ENCODE results near the gene PACS2. TPM values are rescaled to one million over a fixed set of nuclear protein-coding genes. Genes with fewer than 3 reads are reported as not detected.
"Not testable (repeated sequence)": the region's sequence is repeated elsewhere in the genome, so short reads cannot be mapped to it uniquely, and the experiment has no call there.

Gene PACS2
- total RNA-seq, 2 experiments from 2014 or later, result 32.9 to 38.5 TPM

DNA sequence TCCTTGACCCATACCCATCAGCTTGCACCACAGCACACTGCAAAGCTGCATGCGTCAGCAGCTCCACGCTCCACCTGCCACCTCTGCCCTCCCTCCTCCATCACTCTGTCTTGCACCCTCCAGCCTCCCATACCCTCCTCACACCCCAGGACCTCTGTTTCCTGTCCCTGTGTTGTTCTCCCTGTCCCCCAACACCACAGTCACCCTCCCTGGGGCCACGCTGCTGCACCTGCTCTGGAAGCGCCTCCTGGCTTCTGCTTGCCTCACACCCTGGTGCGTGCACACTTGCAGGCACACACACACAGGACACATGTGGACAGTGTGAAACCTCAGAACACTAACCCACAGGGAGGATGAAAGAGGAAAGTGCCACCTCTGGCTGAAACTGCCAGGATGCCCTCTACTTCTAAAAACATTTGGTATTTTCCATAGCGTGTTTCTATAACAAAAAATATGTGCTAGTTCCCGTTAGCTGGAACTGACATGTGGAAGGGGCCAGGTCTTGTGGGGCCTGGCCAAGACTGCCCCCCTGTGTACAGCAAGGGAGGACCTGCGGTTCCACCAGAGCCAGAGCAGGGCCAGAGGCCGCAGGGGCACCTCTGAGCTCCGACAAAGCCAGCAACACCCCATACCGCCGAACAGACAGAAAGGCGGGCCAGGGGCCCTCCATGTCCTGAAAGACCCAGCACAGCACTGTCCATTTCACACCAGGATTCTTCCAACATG lies 23.8 kb upstream of the PACS2 start:
- Mint-ChIP-seq H3K27ac (peak overlapping the region; percentile 69), H3K27me3 (ENCODE audit: low read depth) (no peaks in the 10 kb centered on the region), H3K4me1 (ENCODE audit: low read depth) (peaks cover 46% of the 10 kb centered on the region), H3K9me3 (ENCODE audit: insufficient read depth) (no peaks in the 10 kb centered on the region), H3K4me3 (no peak overlapping the region), H3K36me3 (ENCODE audit: low read depth) (peaks cover 4% of the 10 kb centered on the region)
- ChIA-PET POLR2A (interaction anchor here (1.3 kb wide), 2 partner anchors 10 to 42 kb away, joined by 3 to 4 read pairs; partner anchors contain the start of genes BRF1 and BTBD6), CTCF (interaction anchor here (0.8 to 1.5 kb wide), 2 partner anchors 14 to 247 kb away, joined by 3 read pairs; no protein-coding TSS in a partner anchor)
- ATAC-seq (no peak), DNase-seq (no peak)

DNA sequence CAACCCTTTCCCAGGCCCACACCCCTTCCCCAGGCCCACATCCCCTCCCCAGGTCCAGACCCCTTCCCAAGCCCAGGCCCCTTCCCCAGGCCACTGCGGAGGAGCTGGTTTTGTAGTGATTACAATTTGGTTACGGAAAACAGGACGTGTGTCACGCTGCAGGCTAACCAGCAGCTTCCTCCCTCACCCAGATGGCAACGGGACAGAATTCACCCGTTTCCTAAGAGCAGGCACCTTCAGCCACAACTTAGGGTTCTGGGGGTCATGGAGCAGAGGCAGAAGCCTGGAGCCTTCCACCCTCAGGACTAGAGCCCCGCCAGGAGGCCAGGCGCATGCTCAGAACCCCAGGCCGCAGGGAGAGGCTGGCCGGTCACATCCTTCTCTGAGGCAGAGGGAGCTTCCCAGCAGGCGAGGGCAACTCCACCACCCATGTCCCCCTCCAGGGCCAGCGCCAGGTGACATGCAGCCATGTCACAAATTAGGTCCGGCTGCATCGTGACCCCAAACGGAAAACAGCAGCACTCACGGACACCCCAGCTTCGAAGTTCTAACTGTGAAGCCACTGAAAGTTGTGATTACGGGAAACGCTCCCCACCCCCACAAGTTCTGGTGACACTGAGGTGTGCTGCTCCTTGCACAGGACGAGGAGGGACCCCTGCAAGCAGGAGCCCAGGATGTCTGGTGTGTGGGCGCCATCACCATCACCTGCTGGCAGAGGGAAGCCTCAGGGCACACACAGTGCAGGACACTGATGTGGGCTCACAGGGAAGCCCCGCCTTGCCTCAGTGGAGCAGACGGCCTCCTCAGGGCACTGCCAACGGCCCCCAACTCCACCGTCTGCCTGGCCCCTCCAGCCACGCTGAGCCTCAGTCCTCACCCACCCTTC lies 21.5 kb upstream of the PACS2 start:
- Mint-ChIP-seq H3K4me3 (peak overlapping the region; percentile 45), H3K27me3 (ENCODE audit: low read depth) (no peaks in the 10 kb centered on the region), H3K36me3 (ENCODE audit: low read depth) (peaks cover 8% of the 10 kb centered on the region), H3K9me3 (ENCODE audit: insufficient read depth) (no peaks in the 10 kb centered on the region), H3K4me1 (ENCODE audit: low read depth) (peaks cover 47% of the 10 kb centered on the region), H3K27ac (peak overlapping the region; percentile 91)
- ATAC-seq (peak; percentile 41), DNase-seq (peak; percentile 70)
- ChIA-PET CTCF (interaction anchor here (0.9 to 1.9 kb wide), 7 partner anchors 8 to 203 kb away, joined by 3 to 8 read pairs (median 5); partner anchors contain the start of genes BRF1, BTBD6 and PACS2), POLR2A (interaction anchor here (0.6 to 3.0 kb wide), 9 partner anchors 8 to 285 kb away, joined by 3 to 13 read pairs (median 3); partner anchors contain the start of genes BRF1, BTBD6 and PACS2)

- DNase-seq, result peak; percentile 84
- Mint-ChIP-seq H3K27ac (peak overlapping the region; percentile 91), H3K9me3 (ENCODE audit: insufficient read depth) (no peaks in the 10 kb centered on the region), H3K4me3 (peak overlapping the region; percentile 45), H3K27me3 (ENCODE audit: low read depth) (no peaks in the 10 kb centered on the region), H3K4me1 (ENCODE audit: low read depth) (peaks cover 54% of the 10 kb centered on the region), H3K36me3 (ENCODE audit: low read depth) (peaks cover 11% of the 10 kb centered on the region)
- ChIA-PET CTCF (interaction anchor here (1.3 kb wide), 1 partner anchor 76 kb away, joined by 3 read pairs; no protein-coding TSS in a partner anchor), POLR2A (interaction anchor here (1.0 to 3.0 kb wide), 3 partner anchors 12 to 187 kb away, joined by 4 to 13 read pairs (median 4); partner anchors contain the start of gene PACS2)
- peak; percentile 91 for ATAC-seq
These were observed 20.4 kb upstream of the PACS2 start for GRCh38 chr14:105294142-105294597.

DNA sequence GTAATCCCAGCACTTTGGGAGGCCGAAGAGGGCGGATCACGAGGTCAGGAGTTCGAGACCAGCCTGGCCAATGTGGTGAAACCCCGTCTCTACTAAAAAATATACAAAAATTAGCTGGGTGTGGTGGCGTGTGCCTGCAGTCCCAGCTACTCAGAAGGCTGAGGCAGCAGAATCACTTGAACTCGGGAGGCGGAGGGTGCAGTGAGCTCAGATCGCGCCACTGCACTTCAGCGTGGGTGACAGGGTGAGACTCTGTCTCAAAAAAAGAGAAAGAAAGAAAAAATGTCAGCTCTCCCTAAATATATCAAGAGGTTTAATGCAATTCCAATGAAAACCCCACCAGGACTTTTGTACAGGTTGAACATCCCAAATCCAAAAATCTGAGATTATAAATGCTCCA lies 17.2 kb upstream of the PACS2 start:
- H3K4me3 Mint-ChIP-seq; H3K27me3 Mint-ChIP-seq (ENCODE audit: low read depth); ATAC-seq; H3K27ac Mint-ChIP-seq; CTCF ChIA-PET; H3K9me3 Mint-ChIP-seq (ENCODE audit: insufficient read depth); DNase-seq; POLR2A ChIA-PET: not testable (repeated sequence)
- peaks cover 49% of the 10 kb centered on the region for H3K4me1 Mint-ChIP-seq (ENCODE audit: low read depth)
- H3K36me3 Mint-ChIP-seq (ENCODE audit: low read depth), result peaks cover 17% of the 10 kb centered on the region

DNA sequence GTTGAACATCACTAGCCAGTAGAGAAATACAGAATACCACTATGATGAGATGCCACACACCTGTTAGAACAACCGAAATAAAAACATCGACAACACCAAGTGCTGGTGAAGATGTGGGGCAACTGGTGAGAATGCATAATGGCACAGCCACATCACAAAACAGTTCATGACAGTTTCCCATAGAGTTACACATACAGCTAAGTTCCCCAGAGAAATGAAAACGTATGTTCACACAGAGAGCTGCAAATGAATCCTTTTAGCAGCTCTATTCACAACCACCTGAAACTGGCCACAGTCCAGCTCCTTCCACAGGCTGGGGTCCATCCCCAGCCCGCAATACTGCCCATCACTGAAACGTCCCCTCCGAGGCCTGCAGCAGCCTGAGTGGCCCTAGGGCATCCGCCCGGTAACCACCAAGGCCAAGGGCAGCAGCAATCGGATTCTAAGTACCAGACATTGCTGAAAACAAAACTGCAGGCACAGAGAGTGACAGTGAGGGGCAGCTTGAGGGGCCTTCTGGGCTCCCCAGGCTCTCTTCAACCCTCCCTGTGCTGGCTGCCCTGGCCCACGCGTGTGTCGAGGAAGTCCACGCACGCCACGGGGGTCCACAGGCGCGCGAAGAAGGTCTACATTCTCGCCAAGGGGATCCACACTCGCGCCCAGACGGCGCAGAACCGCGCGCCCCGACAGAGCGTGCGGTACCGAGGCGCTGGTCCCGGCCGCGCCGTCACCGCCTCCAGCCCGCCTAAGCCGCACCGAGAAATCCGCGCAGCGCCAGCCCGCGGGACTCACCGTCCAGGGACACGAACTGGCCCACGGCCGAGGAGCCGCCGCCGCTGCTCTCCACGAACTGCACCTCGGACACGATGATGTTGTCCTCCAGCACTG lies 14.7 kb upstream of the PACS2 start:
- DNase-seq, result peak; percentile 43
- peak; percentile 14 for ATAC-seq
- POLR2A ChIA-PET, result interaction anchor here (0.5 to 3.1 kb wide), 8 partner anchors 8 to 241 kb away, joined by 3 to 56 read pairs (median 8); partner anchors contain the start of genes BTBD6, GPR132 and PACS2
- peaks cover 22% of the 10 kb centered on the region for H3K36me3 Mint-ChIP-seq (ENCODE audit: low read depth)
- H3K4me3 Mint-ChIP-seq, result peak overlapping the region; percentile 80
- peaks cover 40% of the 10 kb centered on the region for H3K4me1 Mint-ChIP-seq (ENCODE audit: low read depth)
- no peaks in the 10 kb centered on the region for H3K9me3 Mint-ChIP-seq (ENCODE audit: insufficient read depth)
- CTCF ChIA-PET, result interaction anchor here (1.0 to 1.7 kb wide), 3 partner anchors 14 to 190 kb away, joined by 3 to 13 read pairs (median 6); partner anchors contain the start of gene PACS2
- H3K27me3 Mint-ChIP-seq (ENCODE audit: low read depth), result no peaks in the 10 kb centered on the region
- H3K27ac Mint-ChIP-seq, result peak overlapping the region; percentile 82

DNA sequence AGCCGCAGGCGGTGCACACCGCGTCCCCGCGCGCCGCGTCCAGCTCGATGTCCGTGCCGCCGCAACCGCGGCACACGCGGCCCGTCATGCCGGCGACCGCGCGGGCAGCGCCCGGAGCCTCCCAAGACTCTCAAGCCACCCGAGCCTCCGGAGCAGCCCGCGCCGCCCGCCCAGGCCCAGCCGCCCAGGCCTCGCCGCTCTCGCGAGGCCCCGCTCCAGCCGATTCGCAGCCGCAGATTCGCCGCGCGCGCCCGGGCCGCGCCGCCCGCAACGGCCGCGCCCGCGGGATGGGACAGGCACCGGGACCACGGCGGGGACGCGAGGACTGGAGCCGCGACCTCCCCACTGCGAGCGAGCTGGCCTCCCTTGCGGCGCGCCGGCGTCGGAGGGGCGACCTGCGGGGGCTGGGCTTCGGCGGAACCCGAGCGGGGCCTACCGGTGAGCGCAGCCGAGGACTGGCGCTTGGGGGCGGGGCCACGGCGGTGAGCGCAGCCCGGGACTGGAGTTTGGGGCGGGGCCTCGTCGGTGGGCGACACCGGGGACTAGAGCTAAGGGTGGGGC lies 13.9 kb upstream of the PACS2 start, which contains the start of gene BRF1:
Gene BRF1, minus strand, starts transcription at position 460 of the 561 bp plus-strand sequence. Its CDS starts 372 bp downstream, at position 88.
- H3K4me1 Mint-ChIP-seq (ENCODE audit: low read depth), result peaks cover 44% of the 10 kb centered on the region
- H3K4me3 Mint-ChIP-seq, result peak within 1 kb of the TSS; percentile 87
- ChIA-PET POLR2A (interaction anchor here (0.5 to 3.1 kb wide), 15 partner anchors 8 to 277 kb away, joined by 3 to 56 read pairs (median 5); partner anchors contain the start of genes BTBD6, GPR132 and PACS2), CTCF (interaction anchor here (0.7 to 1.7 kb wide), 8 partner anchors 8 to 210 kb away, joined by 3 to 13 read pairs (median 4); partner anchors contain the start of gene PACS2)
- H3K9me3 Mint-ChIP-seq (ENCODE audit: insufficient read depth), result no peaks in the 10 kb centered on the region
- peaks cover 22% of the 10 kb centered on the region for H3K36me3 Mint-ChIP-seq (ENCODE audit: low read depth)
- DNase-seq (peak; percentile 97), ATAC-seq (peak; percentile 91)
- no peaks in the 10 kb centered on the region for H3K27me3 Mint-ChIP-seq (ENCODE audit: low read depth)
- peak within 1 kb of the TSS; percentile 95 for H3K27ac Mint-ChIP-seq

- Mint-ChIP-seq H3K4me3 (peak overlapping the region; percentile 87), H3K9me3 (ENCODE audit: insufficient read depth) (no peaks in the 10 kb centered on the region), H3K4me1 (ENCODE audit: low read depth) (peaks cover 51% of the 10 kb centered on the region), H3K27me3 (ENCODE audit: low read depth) (no peaks in the 10 kb centered on the region), H3K27ac (peak overlapping the region; percentile 95), H3K36me3 (ENCODE audit: low read depth) (peaks cover 22% of the 10 kb centered on the region)
- ATAC-seq, result peak; percentile 82
- POLR2A ChIA-PET, result interaction anchor here (0.7 to 3.1 kb wide), 15 partner anchors 9 to 505 kb away, joined by 3 to 56 read pairs (median 5); partner anchors contain the start of genes BTBD6, GPR132 and PACS2
- peak; percentile 100 for DNase-seq
- CTCF ChIA-PET, result interaction anchor here (0.7 to 1.7 kb wide), 8 partner anchors 9 to 211 kb away, joined by 3 to 13 read pairs (median 4); partner anchors contain the start of gene PACS2
These were observed 13.2 kb upstream of the PACS2 start for GRCh38 chr14:105301103-105301914.

DNA sequence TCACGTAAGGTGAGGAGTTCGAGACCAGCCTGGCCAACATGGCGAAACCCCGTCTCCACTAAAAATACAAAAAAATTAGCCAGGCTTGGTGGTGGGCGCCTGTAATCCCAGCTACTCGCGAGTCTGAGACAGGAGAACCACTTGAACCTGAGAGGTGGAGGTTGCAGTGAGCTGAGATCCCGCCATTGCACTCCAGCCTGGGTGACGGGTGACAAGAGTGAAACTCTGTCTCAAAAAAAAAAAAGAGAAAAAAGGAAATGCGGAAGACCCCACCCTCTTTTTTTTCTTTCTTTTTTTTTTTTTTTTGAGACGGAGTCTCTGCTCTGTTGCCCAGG lies 12.7 kb upstream of the PACS2 start:
- POLR2A ChIA-PET, result interaction anchor here (1.5 to 3.1 kb wide), 4 partner anchors 10 to 237 kb away, joined by 5 to 56 read pairs (median 8); partner anchors contain the start of genes GPR132 and PACS2
- H3K4me3 Mint-ChIP-seq, result peak overlapping the region; percentile 87
- H3K27me3 Mint-ChIP-seq (ENCODE audit: low read depth); DNase-seq; ATAC-seq; H3K27ac Mint-ChIP-seq; H3K9me3 Mint-ChIP-seq (ENCODE audit: insufficient read depth): not testable (repeated sequence)
- CTCF ChIA-PET, result interaction anchor here (1.3 kb wide), 1 partner anchor 68 kb away, joined by 3 read pairs; no protein-coding TSS in a partner anchor
- H3K4me1 Mint-ChIP-seq (ENCODE audit: low read depth), result peaks cover 51% of the 10 kb centered on the region
- H3K36me3 Mint-ChIP-seq (ENCODE audit: low read depth), result peaks cover 19% of the 10 kb centered on the region

GRCh38 chr14:105303949-105304348 lies 10.6 kb upstream of the PACS2 start:
- ATAC-seq (no peak), DNase-seq (no peak)
- Mint-ChIP-seq H3K4me1 (ENCODE audit: low read depth) (peaks cover 45% of the 10 kb centered on the region), H3K27ac (no peak overlapping the region), H3K9me3 (ENCODE audit: insufficient read depth) (no peaks in the 10 kb centered on the region), H3K4me3 (no peak overlapping the region), H3K36me3 (ENCODE audit: low read depth) (peaks cover 18% of the 10 kb centered on the region), H3K27me3 (ENCODE audit: low read depth) (no peaks in the 10 kb centered on the region)
- ChIA-PET POLR2A (interaction anchor here (1.7 kb wide), 1 partner anchor 10 kb away, joined by 12 read pairs; the partner anchor contains the start of gene PACS2), CTCF (no interaction called here)

Measured in activated CD8-positive, alpha-beta T cell treated with anti-CD3 and anti-CD28 coated beads, Interleukin-2, amount 10 ng/mL, durations not matched to agents 7 days and 5 days (primary cell).